Neural progenitor cell (in vitro differentiated cells): ENCODE measurements around the gene BAIAP3. TPM values are rescaled to one million over a fixed set of nuclear protein-coding genes. Genes with fewer than 3 reads are reported as not detected.
"Not testable (repeated sequence)": the region's sequence is repeated elsewhere in the genome, so short reads cannot be mapped to it uniquely, and the experiment has no call there.

Experiments used
- DNase-seq: peaks from one replicate; pipeline ENCODE4 v3.0.0-alpha.2; 2016; ENCODE audit warnings: low spot score
- H2AFZ ChIP-seq: fragments of 200-600 bp; sonication (generic); replicated peaks from 2 replicates; pipeline ENCODE4 v1.6.1; 2016; ENCODE audit warnings: antibody characterized with exemption
- H3F3A ChIP-seq: fragments of 200-600 bp; sonication (generic); 2 replicates; pipeline ENCODE4 v1.6.1; 2016; ENCODE audit warnings: antibody characterized with exemption, low read depth
- H3K27ac ChIP-seq: fragments of 200-600 bp; sonication (generic); 2 replicates; pipeline ENCODE4 v1.5.1; 2016; ENCODE audit warnings: mild to moderate bottlenecking
- H3K27me3 ChIP-seq: fragments of 200-600 bp; sonication (generic); 2 replicates; pipeline ENCODE4 v1.6.1; 2016; ENCODE audit warnings: mild to moderate bottlenecking, moderate library complexity
- H3K36me3 ChIP-seq: fragments of 200-600 bp; sonication (generic); 2 replicates; pipeline ENCODE4 v1.5.1; 2016
- H3K4me1 ChIP-seq: fragments of 200-600 bp; sonication (generic); 2 replicates; pipeline ENCODE4 v1.6.1; 2016; ENCODE audit warnings: mixed run types
- H3K4me2 ChIP-seq: fragments of 200-600 bp; sonication (generic); 2 replicates; pipeline ENCODE4 v1.6.1; 2016
- H3K4me3 ChIP-seq: fragments of 200-600 bp; sonication (generic); 2 replicates; pipeline ENCODE4 v1.5.1; 2016
- H3K79me2 ChIP-seq: fragments of 200-600 bp; sonication (generic); 2 replicates; pipeline ENCODE4 v1.6.1; 2016; ENCODE audit warnings: low read depth
- H3K9ac ChIP-seq: fragments of 200-600 bp; sonication (generic); 2 replicates; pipeline ENCODE4 v1.6.1; 2016
- H3K9me3 ChIP-seq: fragments of 200-600 bp; sonication (generic); 2 replicates; pipeline ENCODE4 v1.5.1; 2016; ENCODE audit warnings: low read depth
- H4K20me1 ChIP-seq: fragments of 200-600 bp; sonication (generic); 2 replicates; pipeline ENCODE4 v1.6.1; 2016; ENCODE audit warnings: low read depth
- H3K27ac Mint-ChIP-seq: 3 replicates; pipeline ENCODE4 v1.8.0; 2021; ENCODE audit warnings: mixed read lengths
- H3K27me3 Mint-ChIP-seq: 2 replicates; pipeline ENCODE4 v1.8.0; 2022; ENCODE audit warnings: low read depth, mild to moderate bottlenecking, inconsistent platforms, moderate library complexity, mixed read lengths; ENCODE audit not compliant: insufficient read depth
- H3K36me3 Mint-ChIP-seq: 3 replicates; pipeline ENCODE4 v1.8.0; 2021; ENCODE audit warnings: mixed read lengths
- H3K4me1 Mint-ChIP-seq: 3 replicates; pipeline ENCODE4 v1.8.0; 2021; ENCODE audit warnings: mixed read lengths
- H3K4me3 Mint-ChIP-seq: 3 replicates; pipeline ENCODE4 v1.8.0; 2021; ENCODE audit warnings: mild to moderate bottlenecking, moderate library complexity, mixed read lengths
- H3K9me3 Mint-ChIP-seq: 3 replicates; pipeline ENCODE4 v1.8.0; 2020; ENCODE audit warnings: mixed read lengths
- EZH2 ChIP-seq: fragments of 200-600 bp; sonication (generic); IDR thresholded peaks from 2 replicates; pipeline ENCODE4 v1.6.1; 2017; ENCODE audit warnings: antibody characterized with exemption, mild to moderate bottlenecking, moderate library complexity
- EZH2phosphoT487 ChIP-seq: fragments of 200-600 bp; sonication (generic); IDR thresholded peaks from 2 replicates; pipeline ENCODE4 v1.6.1; 2017; ENCODE audit warnings: antibody characterized with exemption
- total RNA-seq: library from RNA; depleted of rRNA; stranded (reverse); fragments of >200 nt; gene quantifications from 2 replicates; pipeline ENCODE4 v1.2.3, GENCODE V29; 2015; ENCODE audit warnings: low replicate concordance
- TF ChIP-seq, protein P1 (sequence below): fragments of 200-600 bp; sonication (generic); IDR thresholded peaks from 2 replicates; pipeline ENCODE4 v1.5.1; 2017; ENCODE audit warnings: antibody characterized with exemption, mild to moderate bottlenecking

The BAIAP3 gene
- total RNA-seq, 1 donor from 2014 or later, result 0.34 TPM

DNA sequence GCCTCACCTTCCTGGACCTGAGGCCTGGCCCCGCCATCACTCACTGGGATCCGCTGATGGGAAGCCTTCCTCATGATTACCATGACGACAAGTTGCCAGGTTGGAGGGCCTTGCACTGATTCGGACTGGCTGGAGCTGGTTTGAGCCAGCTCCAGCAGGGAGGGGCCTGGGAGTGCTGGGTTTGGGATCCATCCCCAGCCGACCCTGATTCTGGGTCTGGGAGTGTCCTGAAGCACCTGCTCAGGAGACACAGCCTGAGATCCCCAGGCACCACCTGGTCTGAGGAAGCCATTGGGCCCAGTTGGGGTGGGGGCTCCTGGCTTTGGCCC lies 5.9 kb upstream of the BAIAP3 start:
- TF ChIP-seq EZH2 (no peak), EZH2phosphoT487 (no peak)
- TF ChIP-seq, protein P1, sequence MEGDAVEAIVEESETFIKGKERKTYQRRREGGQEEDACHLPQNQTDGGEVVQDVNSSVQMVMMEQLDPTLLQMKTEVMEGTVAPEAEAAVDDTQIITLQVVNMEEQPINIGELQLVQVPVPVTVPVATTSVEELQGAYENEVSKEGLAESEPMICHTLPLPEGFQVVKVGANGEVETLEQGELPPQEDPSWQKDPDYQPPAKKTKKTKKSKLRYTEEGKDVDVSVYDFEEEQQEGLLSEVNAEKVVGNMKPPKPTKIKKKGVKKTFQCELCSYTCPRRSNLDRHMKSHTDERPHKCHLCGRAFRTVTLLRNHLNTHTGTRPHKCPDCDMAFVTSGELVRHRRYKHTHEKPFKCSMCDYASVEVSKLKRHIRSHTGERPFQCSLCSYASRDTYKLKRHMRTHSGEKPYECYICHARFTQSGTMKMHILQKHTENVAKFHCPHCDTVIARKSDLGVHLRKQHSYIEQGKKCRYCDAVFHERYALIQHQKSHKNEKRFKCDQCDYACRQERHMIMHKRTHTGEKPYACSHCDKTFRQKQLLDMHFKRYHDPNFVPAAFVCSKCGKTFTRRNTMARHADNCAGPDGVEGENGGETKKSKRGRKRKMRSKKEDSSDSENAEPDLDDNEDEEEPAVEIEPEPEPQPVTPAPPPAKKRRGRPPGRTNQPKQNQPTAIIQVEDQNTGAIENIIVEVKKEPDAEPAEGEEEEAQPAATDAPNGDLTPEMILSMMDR, result no peak
- peaks cover 41% of the 10 kb centered on the region for H3F3A ChIP-seq
- peaks cover 45% of the 10 kb centered on the region for H4K20me1 ChIP-seq
- no peak overlapping the region for H2AFZ ChIP-seq
- Mint-ChIP-seq H3K27ac (no peak overlapping the region), H3K4me3 (no peak overlapping the region), H3K9me3 (no peaks in the 10 kb centered on the region), H3K36me3 (peaks cover 7% of the 10 kb centered on the region), H3K4me1 (peaks cover 10% of the 10 kb centered on the region), H3K27me3 (peaks cover 22% of the 10 kb centered on the region)
- no peak overlapping the region for H3K9ac ChIP-seq
- DNase-seq, result no peak
- H3K4me1 ChIP-seq, result peaks cover 9% of the 10 kb centered on the region
- no peaks in the 10 kb centered on the region for H3K36me3 ChIP-seq
- H3K27ac ChIP-seq, result peak overlapping the region; percentile 58
- H3K4me2 ChIP-seq, result no peak overlapping the region
- no peaks in the 10 kb centered on the region for H3K79me2 ChIP-seq
- H3K27me3 ChIP-seq, result peaks cover 27% of the 10 kb centered on the region
- no peaks in the 10 kb centered on the region for H3K9me3 ChIP-seq
- H3K4me3 ChIP-seq, result no peak overlapping the region

- H3K27ac Mint-ChIP-seq, H3K9ac ChIP-seq, H3K9me3 Mint-ChIP-seq, H3K79me2 ChIP-seq, H3K4me3 ChIP-seq, H3K4me1 ChIP-seq, DNase-seq, H2AFZ ChIP-seq, H3K4me3 Mint-ChIP-seq, H3K36me3 ChIP-seq, H3K9me3 ChIP-seq, H3K36me3 Mint-ChIP-seq, H3K4me2 ChIP-seq: not testable (repeated sequence)
- peaks cover 46% of the 10 kb centered on the region for H3F3A ChIP-seq
- H3K27me3 ChIP-seq, result peaks cover 33% of the 10 kb centered on the region
- peaks cover 49% of the 10 kb centered on the region for H4K20me1 ChIP-seq
- Mint-ChIP-seq H3K4me1 (peaks cover 13% of the 10 kb centered on the region), H3K27me3 (peaks cover 24% of the 10 kb centered on the region)
- peak overlapping the region; percentile 58 for H3K27ac ChIP-seq
Observed at GRCh38 chr16:1328136-1328535, 5.3 kb upstream of the BAIAP3 start.

GRCh38 chr16:1328961-1329360 lies 4.5 kb upstream of the BAIAP3 start:
- Mint-ChIP-seq H3K27me3 (peaks cover 23% of the 10 kb centered on the region), H3K4me1 (peaks cover 13% of the 10 kb centered on the region)
- DNase-seq, H3K27ac Mint-ChIP-seq, H3K4me3 Mint-ChIP-seq, H3K4me2 ChIP-seq, H3K27ac ChIP-seq, H2AFZ ChIP-seq, H3K36me3 Mint-ChIP-seq, H3K9me3 Mint-ChIP-seq, H3K9me3 ChIP-seq, H3K9ac ChIP-seq, H3K36me3 ChIP-seq, H3K79me2 ChIP-seq, H3K4me1 ChIP-seq, H3K4me3 ChIP-seq: not testable (repeated sequence)
- Histone ChIP-seq H3F3A (peaks cover 48% of the 10 kb centered on the region), H3K27me3 (peaks cover 41% of the 10 kb centered on the region), H4K20me1 (peaks cover 46% of the 10 kb centered on the region)

DNA sequence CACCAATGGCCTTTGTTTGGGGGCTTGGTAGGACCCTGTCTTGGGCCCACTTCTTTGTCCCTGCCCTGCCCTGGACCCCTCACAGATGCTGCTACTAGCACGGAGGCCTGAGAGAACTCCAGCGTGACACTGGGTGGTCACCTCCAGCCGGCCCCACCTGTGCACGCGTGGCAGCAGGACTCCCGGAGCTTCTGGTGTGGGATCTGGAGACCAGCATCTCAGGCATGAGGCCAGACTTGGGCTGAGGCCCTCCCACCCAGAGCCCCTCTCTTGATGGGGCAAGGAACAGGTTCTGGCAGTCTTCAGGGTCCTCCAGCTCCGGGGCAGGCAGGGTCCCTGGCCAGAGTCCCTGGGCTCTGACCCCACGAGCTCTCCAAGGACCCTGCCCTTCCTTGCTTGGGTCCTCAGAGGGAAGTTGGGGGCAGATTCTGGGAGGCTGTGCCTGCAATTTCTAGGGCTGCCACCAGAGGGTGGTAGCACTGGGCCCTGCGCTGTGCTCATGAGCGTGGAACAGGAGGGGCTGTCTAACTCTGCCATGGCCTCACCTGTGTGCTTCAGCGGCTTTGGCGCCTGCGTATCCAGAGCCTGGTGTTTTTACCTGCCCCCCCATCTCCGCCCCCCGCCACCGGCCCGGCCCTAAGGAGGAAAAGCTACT lies 3.1 kb upstream of the BAIAP3 start:
- no peaks in the 10 kb centered on the region for H3K9me3 ChIP-seq
- no peak overlapping the region for H3K4me2 ChIP-seq
- H3K36me3 ChIP-seq, result no peaks in the 10 kb centered on the region
- TF ChIP-seq EZH2phosphoT487 (no peak), EZH2 (no peak)
- TF ChIP-seq, protein P1, result peak; percentile 57
- Mint-ChIP-seq H3K27me3 (peaks cover 24% of the 10 kb centered on the region), H3K4me3 (no peak overlapping the region), H3K9me3 (no peaks in the 10 kb centered on the region), H3K4me1 (peaks cover 21% of the 10 kb centered on the region), H3K27ac (no peak overlapping the region), H3K36me3 (peaks cover 3% of the 10 kb centered on the region)
- DNase-seq, result no peak
- peaks cover 16% of the 10 kb centered on the region for H3K4me1 ChIP-seq
- no peak overlapping the region for H2AFZ ChIP-seq
- peaks cover 55% of the 10 kb centered on the region for H3K27me3 ChIP-seq
- H3K79me2 ChIP-seq, result no peaks in the 10 kb centered on the region
- H4K20me1 ChIP-seq, result peaks cover 48% of the 10 kb centered on the region
- no peak overlapping the region for H3K4me3 ChIP-seq
- H3K9ac ChIP-seq, result no peak overlapping the region
- peaks cover 42% of the 10 kb centered on the region for H3F3A ChIP-seq
- H3K27ac ChIP-seq, result no peak overlapping the region
